Endometrium (tissue), 2 donors: ENCODE results near the gene PRIM1.
"Not testable (repeated sequence)": the region's sequence is repeated elsewhere in the genome, so short reads cannot be mapped to it uniquely, and the experiment has no call there.

Experiments
- FAIRE-seq: peaks from 2 replicates; lab custom pipeline; 2012; peaks lifted over from hg19 to GRCh38; lab: Jason Lieb, UNC
- donor health status: control.
- donor health status: control.

The PRIM1 gene

DNA sequence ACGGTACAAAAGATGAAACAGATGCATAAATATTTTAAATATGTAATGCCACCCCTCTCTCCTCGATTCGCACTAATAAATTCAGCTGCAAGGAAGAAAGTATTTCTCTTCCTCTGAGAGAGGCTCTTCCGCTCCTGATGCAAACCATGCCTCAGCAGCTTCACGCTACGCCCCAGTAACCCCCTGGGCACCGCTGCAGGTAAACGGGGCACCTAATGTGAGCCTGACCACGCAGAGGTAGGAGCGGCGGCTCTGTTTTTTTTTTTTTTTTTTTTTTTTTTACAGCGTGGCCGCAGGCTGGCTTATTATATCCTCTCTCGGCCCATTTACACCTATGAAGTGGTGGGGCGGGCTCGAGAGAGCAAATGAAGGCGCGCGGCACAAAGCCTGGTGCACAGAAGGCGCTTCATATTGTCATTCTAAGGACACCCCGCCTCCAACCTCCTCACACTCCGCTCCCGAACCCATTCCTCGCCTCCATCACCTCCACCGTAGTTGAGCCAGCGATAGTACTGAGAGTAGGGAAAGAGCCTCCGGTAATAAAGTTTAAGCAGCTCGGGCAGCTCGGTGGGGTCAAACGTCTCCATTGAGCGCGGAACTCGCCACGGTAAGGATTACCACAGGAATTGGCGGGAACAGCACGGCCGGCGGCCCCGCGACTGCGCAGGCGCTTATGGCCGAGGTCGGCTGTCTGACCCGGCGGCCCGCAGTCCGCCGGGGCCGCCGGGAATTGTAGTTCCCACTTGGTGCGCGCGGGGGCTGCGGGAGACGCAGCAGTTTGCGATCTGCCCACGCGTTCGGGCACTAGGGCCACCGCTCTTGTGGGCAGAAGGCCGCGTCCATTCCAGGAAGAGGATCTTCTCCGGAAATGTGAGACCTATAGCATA, at the start of gene PRIM1:
Gene PRIM1, minus strand, starts transcription at position 612 of the 887 bp plus-strand sequence. Its CDS starts 25 bp downstream, at position 587.
- no peak for FAIRE-seq

DNA sequence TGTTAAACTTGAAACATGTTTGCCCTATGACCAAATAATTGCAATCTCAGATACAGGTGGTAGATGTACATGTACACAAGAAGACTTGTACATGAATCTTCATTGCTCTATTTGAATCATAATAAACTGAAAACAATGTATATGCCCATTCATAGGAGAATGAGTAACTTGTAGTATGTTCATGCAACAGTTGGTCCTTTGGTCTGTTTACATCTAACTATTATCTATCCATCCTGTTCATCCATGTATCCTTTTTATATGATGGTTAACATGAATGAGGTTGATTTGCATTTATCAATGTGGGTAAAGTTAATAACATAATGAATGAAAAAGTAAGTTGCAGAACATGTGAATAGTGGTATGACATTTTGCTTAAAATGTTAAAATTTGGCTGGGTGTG, 48.1 kb upstream of the PRIM1 start:
- no peak for FAIRE-seq

DNA sequence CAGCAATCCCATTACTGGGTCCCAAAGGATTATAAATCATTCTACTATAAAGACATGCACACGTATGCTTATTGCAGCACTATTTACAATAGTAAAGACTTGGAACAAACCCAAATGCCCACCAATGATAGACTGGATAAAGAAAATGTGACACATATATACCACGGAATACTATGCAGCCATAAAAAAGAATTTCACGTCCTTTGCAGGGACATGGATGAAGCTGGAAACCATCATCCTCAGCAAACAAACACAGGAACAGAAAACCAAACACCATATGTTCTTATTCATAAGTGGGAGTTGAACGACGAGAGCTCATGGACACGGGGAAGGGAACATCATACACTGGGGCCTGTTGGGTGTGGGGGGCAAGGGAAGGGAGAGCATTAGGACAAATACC, 47.2 kb upstream of the PRIM1 start:
- not testable (repeated sequence) for FAIRE-seq

DNA sequence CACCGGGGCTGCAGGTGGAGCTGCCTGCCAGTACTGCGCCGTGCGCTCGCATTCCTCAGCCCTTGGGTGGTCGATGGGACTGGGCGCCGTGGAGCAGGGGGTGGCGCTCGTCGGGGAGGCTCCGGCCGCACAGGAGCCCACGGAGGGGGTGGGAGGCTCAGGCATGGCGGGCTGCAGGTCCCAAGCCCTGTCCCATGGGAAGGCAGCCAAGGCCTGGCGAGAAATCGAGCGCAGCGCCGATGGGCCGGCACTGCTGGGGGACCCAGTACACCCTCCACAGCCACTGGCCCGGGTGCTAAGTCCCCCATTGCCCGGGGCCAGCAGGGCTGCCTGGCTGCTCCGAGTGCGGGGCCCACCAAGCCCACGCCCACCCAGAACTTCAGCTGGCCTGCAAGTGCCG, 43.7 kb upstream of the PRIM1 start:
- FAIRE-seq = not testable (repeated sequence)

DNA sequence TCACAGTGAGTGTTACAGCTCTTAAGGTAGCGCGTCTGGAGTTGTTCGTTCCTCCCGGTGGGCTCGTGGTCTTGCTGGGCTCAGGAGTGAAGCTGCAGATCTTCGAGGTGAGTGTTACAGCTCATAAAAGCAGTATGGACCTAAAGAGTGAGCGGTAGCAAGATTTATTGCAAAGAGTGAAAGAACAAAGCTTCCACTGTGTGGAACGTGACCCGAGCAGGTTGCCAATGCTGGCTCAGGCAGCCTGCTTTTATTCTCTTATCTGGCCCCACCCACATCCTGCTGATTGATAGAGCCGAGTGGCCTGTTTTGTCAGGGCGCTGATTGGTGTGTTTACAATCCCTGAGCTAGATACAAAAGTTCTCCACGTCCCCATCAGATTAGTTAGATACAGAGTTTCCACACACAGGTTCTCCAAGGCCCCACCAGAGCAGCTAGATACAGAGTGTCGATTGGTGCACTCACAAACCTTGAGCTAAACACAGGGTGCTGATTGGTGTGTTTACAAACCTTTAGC, 43.0 kb upstream of the PRIM1 start:
- FAIRE-seq = not testable (repeated sequence)

DNA sequence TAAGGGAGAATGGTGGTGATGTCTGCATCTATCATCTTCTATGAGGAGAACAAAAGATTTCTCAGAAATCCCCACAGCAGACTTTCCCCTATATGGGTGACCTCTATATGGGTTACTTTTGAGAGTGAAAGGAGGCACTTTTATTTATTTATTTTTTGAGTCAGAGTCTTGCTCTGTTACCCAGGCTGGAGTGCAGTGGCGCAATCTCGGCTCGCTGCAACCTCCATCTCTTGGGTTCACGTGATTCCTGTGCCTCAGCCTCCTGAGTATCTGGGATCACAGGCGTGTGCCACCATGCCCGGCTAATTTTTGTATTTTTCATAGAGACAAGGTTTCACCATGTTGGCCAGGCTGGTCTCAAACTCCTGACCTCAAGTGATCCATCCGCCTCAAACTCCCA, 41.0 kb upstream of the PRIM1 start:
- FAIRE-seq = not testable (repeated sequence)

DNA sequence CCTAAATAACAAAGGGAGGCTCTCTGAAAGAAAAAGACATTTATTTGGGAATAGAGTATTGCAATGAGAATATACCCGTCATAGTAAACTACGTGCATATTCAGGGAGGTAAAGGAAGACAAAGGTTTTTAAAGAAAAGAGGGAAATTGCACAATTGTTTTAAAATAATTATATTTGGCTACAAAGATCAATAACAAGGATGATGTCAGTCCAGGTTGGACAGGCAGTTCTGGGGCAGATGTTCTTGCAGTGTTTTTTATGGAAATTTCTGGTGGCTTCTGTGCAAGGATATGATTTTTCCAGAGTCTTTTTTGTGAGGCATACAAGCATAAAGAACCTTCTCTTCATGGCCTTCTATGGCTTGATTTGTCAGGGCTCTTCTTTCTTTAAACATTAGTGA, 40.6 kb upstream of the PRIM1 start:
- FAIRE-seq = no peak

DNA sequence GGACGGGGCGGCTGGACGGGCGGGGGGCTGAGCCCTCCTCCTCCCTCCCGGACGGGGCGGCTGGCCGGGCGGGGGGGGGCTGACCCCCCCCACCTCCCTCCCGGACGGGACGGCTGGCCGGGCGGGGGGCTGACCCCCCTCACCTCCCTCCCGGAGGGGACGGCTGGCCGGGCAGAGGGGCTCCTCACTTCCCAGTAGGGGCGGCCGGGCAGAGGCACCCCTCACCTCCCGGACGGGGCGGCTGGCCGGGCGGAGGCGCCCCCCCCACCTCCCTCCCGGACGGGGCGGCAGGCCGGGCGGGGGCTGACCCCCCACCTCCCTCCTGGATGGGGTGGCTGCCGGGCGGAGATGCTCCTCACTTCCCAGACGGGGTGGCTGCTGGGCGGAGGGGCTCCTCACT, 37.3 kb upstream of the PRIM1 start:
- FAIRE-seq = not testable (repeated sequence)

DNA sequence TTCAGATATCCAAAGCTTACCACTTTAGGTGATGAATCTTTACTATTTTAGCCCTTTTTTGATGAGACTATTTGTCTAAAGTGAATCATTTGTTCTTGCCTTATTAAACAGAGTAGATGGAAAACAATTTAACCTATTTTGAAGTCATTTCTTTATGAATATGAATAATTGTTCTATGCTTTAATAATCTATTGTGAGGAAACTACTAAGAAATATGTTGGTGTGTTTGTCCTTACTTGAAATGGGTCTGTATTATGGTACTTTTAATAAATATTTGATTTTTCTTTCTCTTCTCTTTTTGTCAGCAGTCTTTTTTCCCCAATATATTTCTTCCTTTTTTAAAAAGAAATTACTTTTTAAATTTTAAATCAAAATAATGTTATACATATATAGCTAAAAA, 35.4 kb upstream of the PRIM1 start:
- no peak for FAIRE-seq

DNA sequence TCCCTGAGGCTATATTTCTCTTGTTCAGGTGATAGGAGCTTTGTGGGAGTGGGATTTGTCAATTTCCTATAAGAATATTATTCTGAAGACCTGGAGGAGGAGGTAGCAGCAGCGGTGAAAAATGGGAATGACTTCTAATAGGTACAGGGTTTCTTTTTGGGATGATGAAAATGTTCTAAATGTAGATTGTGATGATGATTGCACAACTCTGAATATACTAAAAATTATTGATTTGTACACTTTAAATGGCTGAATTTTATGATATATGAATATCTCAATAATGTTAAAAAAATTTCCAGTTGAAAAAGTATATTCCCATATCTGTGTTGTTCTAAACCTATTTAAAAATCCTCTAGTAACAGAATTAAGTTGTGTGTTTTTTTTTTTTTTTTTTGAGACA, 33.8 kb upstream of the PRIM1 start:
- no peak for FAIRE-seq

DNA sequence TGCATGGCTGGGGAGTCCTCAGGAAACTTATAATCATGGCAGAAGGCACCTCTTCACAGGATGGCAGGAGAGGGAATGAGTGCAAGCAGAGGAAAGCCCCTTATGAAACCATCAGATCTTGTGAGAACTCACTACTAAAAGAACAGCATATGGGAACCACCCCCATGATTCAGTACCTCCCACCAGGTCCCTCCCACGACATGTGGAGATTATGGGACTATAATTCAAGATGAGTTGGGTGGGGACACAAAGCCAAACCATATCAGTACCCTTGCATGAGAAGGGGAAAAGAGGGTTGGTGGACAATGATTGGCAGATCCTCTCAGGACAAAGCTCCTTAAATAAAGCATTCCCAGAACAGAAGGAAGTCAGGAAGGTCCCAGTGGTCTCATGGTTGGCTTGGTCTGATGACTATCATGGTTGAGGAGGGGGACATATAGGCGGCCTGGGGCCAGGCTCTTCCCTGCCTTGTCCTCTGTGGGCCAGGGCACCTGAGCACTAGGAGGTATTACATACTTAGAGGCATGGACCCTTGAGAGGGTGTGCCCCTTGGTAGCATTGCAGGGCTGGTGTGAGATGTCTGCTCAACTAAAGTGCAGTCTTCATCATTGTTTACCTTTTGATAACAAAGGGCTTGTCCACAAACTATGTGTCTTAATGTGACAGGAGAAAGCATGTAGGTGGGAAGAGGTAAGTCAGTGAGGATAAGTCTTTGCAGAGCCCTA, 33.2 kb upstream of the PRIM1 start:
- FAIRE-seq = no peak

DNA sequence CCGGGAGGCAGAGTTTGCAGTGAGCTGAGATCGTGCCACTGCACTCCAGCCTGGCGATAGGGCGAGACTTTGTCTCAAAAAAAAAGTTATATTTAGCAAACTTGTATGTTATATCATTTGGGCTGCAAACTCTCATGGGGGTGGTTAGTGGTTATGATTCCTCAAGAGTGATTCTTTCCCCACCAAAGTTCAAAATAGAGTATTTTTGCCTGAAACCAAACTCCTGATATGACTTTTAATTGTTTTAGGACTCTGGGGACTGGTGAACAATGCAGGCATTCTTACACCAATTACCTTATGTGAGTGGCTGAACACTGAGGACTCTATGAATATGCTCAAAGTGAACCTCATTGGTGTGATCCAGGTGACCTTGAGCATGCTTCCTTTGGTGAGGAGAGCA, 29.6 kb upstream of the PRIM1 start:
- no peak for FAIRE-seq

DNA sequence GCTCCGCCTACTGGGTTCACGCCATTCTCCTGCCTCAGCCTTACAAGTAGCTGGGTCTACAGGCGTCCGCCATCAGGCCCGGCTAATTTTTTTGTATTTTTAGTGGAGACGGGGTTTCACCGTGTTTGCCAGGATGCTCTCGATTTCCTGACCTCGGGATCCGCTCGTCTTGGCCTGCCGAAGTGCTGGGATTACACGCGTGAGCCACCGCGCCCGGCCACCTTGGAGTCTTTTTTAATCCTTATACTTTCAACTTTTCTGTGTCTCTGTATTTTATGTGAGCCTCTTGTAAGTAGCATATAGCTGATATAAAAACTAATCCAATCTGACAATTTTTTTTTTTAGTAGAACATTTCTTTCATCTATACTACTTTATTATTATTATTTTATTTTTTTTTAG, 26.6 kb upstream of the PRIM1 start:
- FAIRE-seq = no peak

DNA sequence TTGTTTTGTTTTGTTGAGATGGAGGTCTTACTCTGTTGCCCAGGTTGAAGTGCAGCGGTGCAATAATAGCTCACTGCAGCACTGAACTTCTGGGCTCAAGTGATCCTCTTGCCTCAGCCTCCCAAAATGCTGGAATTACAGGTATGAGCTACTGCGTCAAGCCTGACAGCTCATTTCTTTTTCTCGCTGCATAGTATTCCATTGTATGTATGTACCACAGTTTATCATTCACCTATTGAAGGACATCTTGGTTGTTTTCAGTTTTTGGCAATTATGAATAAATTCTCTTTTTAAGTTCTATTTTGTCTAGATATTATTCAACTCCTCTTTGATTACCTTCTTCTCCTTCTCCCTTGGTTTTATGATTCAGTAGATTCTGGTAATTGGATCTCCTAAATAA, 24.5 kb upstream of the PRIM1 start:
- no peak for FAIRE-seq

DNA sequence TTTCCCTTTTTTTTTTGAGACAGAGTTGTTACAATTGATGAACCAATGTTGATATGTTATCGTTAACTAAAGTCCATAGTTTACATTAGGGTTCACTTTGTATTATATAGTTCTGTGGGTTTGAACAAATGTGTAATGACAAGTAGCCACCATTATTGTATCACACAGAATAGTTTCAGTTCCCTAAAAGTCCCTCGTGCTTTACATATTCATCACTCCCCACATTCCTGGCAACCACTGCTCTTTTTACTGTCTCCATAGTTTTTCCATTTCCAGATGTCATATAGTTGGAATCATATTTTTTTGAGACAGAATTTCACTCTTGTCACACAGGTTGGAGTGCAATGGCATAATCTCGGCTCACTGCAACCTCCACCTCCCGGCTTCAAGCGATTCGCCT, 23.5 kb upstream of the PRIM1 start:
- no peak for FAIRE-seq

DNA sequence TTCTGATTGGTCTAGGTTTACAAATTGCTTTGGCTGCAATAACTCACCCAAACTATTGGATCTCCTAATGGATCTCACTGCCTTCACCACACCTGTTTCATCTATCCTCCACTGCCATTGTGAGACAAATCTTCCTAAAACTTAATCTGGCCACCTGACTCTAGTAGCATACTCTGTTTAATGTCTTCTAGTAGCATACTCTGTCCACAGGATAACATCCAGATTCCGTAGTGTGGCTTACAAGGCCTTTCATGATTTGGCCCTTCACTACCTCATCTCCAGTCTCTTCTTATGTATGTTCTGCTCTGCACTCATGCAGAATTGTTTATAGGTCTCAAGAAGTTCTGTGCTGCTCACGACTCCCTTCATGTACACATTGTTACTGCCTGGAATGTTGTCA, 21.0 kb upstream of the PRIM1 start:
- FAIRE-seq = no peak

DNA sequence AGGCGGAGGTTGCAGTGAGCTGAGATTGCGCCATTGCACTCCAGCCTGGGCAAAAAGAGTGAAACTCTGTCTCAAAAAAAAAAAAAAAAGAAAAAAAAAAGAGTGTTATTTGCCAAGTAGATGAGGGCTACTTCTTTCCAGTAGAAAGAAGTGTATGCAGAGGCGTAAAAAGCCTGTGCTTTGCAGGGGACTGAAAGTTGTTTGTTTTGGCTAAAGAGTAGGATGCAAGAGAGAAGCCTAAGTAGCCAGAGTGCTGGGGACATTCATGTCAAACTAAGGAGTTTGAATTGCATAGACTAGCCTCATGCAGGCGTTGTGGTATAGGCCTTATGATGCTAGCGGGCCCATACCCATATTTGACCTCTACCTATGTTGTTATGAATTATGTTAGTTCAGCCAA, 20.5 kb upstream of the PRIM1 start:
- no peak for FAIRE-seq

DNA sequence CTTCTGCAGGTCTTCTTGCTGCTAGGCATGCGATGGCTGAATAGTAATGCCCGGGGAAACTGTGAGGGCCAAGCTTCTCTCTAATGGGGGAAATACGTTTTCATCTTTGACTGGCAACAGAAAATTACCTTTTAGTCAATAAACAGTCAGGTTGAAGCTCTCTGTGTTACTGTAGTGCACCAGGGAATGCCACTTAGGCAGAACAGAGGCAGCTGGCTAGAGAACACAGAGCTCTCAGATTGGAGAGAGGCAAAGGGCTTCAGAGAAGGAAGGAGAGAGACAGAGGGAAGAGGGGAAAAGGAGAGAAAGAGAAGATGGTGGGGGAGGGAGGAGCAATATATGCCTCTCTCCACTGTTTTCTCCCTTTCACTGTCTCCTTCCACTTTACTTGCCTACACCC, 17.7 kb upstream of the PRIM1 start:
- no peak for FAIRE-seq

DNA sequence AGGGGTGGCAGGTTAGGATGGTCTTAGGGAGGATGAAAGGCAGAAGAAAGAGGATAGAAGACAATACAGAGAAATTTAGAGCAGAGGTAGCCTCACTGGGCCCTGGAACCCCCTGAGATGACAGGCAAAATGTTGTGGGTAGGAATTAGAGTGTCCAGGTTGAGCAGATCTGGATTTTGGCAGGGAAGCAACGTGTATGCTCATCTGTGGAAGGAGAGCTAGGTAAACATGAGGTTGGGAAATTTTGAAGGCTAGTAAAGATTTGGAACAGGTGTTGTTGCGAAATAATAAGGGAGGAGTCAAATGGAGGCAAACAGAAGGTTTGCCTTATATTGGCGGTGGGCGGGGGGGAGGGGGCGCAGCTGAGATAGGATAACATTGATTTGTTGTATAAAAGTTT, 16.3 kb upstream of the PRIM1 start:
- no peak for FAIRE-seq

DNA sequence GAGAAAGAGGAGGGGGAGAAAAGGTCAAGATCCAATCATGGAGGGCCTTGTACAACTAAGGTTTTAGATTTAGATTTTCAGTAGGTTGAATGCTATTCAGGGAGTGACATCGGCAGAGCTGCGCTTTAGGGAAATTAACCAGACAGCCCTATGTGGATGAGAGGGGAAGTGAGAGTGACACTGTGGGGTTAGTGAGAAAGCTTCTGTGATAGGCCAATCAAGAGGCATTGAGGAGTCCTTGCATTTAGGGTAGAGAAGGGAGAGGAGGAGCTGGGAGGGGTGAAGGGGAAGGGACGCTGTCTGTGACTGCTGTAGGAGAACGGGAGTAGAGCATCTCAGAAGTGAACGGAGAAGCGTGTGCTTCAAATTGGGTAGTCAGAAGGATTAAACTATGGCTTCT, 14.4 kb upstream of the PRIM1 start:
- FAIRE-seq = no peak

DNA sequence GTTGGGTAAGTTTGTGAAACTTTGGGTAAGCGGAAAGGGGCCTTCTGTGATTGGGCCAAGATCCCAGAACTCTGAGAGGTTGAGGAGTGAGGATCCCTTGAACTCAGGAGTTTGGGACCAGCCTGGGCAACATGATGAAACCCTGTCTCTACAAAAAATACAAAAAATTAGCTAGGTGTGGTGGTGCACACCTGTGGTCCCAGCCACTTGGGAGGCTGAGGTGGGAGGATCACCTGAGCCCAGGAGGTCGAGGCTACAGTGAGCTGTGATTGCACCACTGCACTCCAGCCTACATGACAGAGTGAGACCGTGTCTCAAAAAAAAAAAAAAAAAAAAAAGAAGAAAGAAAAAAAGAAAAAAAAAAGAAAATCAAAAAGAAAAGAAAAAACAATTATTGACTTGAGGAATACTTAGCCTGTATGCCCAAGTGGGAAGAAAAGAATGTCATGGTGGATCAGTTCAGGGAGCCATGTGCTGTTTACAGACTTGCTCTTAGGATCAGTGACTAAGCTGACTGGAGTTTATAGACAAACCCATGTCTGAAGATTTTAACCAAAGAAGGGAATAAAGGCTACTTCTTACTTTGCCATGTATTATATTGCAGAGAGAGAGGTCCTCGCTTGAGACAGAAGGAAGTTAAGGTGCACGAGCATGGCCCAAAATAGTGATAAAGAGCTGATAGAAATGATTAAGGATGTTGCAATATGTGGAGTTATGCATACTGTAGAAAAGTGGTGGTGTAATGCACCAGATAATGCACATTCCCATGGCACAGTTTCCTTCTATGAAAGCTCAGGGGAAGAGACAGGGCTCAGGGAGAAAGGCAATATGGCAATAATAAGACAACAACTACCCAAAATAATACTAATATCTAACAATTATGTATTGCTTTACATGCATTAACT, 11.9 kb upstream of the PRIM1 start:
- no peak for FAIRE-seq

DNA sequence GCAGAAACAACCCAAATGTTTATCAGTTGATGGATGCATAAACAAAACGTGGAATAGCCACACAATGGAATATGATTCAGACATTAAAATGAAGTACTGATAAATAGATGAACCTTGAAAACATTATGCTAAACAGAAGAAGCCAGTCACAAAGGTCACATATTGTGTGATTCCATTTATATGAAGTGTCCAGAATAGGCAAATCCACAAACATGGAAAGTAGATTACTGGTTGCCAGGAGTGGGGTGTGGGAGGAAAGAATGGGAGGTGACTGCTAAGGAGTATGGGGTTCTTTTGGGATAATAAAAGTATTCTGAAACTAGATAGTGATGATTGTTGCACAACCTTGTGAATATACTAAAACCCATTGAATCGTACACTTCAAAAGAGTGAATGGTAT, 9.7 kb upstream of the PRIM1 start:
- no peak for FAIRE-seq
